ENCODE results near the gene MRPS5. TPM values are rescaled to one million over a fixed set of nuclear protein-coding genes. Genes with fewer than 3 reads are reported as not detected.

MRPS5 gene
- total RNA-seq, 1 donor from 2014 or later, result 60.7 TPM

- H3K27me3 Mint-ChIP-seq (ENCODE audit: low read depth), result peaks cover 12% of the 10 kb centered on the region
- H3K27ac Mint-ChIP-seq (ENCODE audit: unreplicated experiment), result peak overlapping the region; percentile 31
- H3K4me3 Mint-ChIP-seq, result peak overlapping the region; percentile 25
- DNase-seq (ENCODE audit: low read depth, low spot score), result no peak
- no peaks in the 10 kb centered on the region for H3K36me3 Mint-ChIP-seq (ENCODE audit: low read depth)
- peaks cover 49% of the 10 kb centered on the region for H3K4me1 Mint-ChIP-seq
- no peaks in the 10 kb centered on the region for H3K9me3 Mint-ChIP-seq
- no peak for TF ChIP-seq CTCF (conservative IDR thresholded peaks at IDR 0.05)
Observed at GRCh38 chr2:95062242-95063085, 59.1 kb downstream of the MRPS5 start.

GRCh38 chr2:95061601-95062183 lies 59.9 kb downstream of the MRPS5 start:
- DNase-seq (ENCODE audit: low read depth, low spot score), result no peak
- Mint-ChIP-seq H3K4me1 (peaks cover 57% of the 10 kb centered on the region), H3K9me3 (no peaks in the 10 kb centered on the region), H3K27me3 (ENCODE audit: low read depth) (peaks cover 12% of the 10 kb centered on the region), H3K36me3 (ENCODE audit: low read depth) (no peaks in the 10 kb centered on the region), H3K27ac (ENCODE audit: unreplicated experiment) (no peak overlapping the region), H3K4me3 (no peak overlapping the region)
- TF ChIP-seq CTCF (conservative IDR thresholded peaks at IDR 0.05), result no peak

- no peak for TF ChIP-seq CTCF (conservative IDR thresholded peaks at IDR 0.05)
- Mint-ChIP-seq H3K27me3 (ENCODE audit: low read depth) (peaks cover 12% of the 10 kb centered on the region), H3K4me3 (no peak overlapping the region), H3K4me1 (peaks cover 63% of the 10 kb centered on the region), H3K9me3 (no peaks in the 10 kb centered on the region), H3K27ac (ENCODE audit: unreplicated experiment) (no peak overlapping the region), H3K36me3 (ENCODE audit: low read depth) (no peaks in the 10 kb centered on the region)
- DNase-seq (ENCODE audit: low read depth, low spot score), result no peak
Observed at GRCh38 chr2:95061119-95061512, 60.5 kb downstream of the MRPS5 start.

GRCh38 chr2:95060446-95061118 lies 61.0 kb downstream of the MRPS5 start:
- Mint-ChIP-seq H3K27me3 (ENCODE audit: low read depth) (peaks cover 12% of the 10 kb centered on the region), H3K9me3 (no peaks in the 10 kb centered on the region), H3K27ac (ENCODE audit: unreplicated experiment) (peak overlapping the region; percentile 76), H3K4me3 (no peak overlapping the region), H3K36me3 (ENCODE audit: low read depth) (no peaks in the 10 kb centered on the region), H3K4me1 (peaks cover 65% of the 10 kb centered on the region)
- DNase-seq (ENCODE audit: low read depth, low spot score), result no peak
- no peak for TF ChIP-seq CTCF (conservative IDR thresholded peaks at IDR 0.05)

- no peak for DNase-seq (ENCODE audit: low read depth, low spot score)
- no peak overlapping the region for H3K27ac Mint-ChIP-seq (ENCODE audit: unreplicated experiment)
- TF ChIP-seq CTCF (conservative IDR thresholded peaks at IDR 0.05), result no peak
- no peaks in the 10 kb centered on the region for H3K36me3 Mint-ChIP-seq (ENCODE audit: low read depth)
- H3K4me3 Mint-ChIP-seq, result no peak overlapping the region
- H3K27me3 Mint-ChIP-seq (ENCODE audit: low read depth), result peaks cover 18% of the 10 kb centered on the region
- H3K9me3 Mint-ChIP-seq, result no peaks in the 10 kb centered on the region
- H3K4me1 Mint-ChIP-seq, result peaks cover 70% of the 10 kb centered on the region
Observed at GRCh38 chr2:95059656-95060370, 61.8 kb downstream of the MRPS5 start.
